ENCODE measurements around the gene EYS.

DNA sequence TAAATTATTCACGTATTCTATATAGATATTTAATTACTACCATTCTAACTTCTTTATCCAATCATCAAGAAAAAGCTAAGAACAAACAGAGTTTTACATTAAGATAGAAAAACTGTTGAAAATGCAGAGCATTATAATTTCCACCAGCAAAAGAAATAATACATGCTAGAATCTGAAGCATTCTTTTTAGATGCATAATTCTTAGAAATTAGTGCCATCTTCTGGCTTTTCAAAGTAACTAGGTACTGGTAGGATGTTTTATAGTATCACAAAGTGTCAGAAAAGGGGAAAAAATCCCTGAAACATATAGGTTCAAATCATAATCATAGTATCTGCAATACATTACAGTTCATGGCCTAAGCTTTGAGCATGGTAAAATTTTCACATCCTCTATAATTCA, 1892.6 kb downstream of the EYS start:
- TF ChIP-seq, protein P1, sequence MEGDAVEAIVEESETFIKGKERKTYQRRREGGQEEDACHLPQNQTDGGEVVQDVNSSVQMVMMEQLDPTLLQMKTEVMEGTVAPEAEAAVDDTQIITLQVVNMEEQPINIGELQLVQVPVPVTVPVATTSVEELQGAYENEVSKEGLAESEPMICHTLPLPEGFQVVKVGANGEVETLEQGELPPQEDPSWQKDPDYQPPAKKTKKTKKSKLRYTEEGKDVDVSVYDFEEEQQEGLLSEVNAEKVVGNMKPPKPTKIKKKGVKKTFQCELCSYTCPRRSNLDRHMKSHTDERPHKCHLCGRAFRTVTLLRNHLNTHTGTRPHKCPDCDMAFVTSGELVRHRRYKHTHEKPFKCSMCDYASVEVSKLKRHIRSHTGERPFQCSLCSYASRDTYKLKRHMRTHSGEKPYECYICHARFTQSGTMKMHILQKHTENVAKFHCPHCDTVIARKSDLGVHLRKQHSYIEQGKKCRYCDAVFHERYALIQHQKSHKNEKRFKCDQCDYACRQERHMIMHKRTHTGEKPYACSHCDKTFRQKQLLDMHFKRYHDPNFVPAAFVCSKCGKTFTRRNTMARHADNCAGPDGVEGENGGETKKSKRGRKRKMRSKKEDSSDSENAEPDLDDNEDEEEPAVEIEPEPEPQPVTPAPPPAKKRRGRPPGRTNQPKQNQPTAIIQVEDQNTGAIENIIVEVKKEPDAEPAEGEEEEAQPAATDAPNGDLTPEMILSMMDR (conservative IDR thresholded peaks at IDR 0.05) = peak; percentile 12; the same call in 1 of the 2 replicates
- no peak for TF ChIP-seq ZFX (IDR thresholded peaks at IDR 0.05)

Measured in C4-2B (cell line).